B cell (primary cell): ENCODE results near the gene TFF1. TPM values are rescaled to one million over a fixed set of nuclear protein-coding genes. Genes with fewer than 3 reads are reported as not detected.

ENCODE experiments used
- ATAC-seq: fragments of 200-7000 bp; cut with Tn5 transposase; one replicate; pipeline ENCODE4 v1.10.0; 2021; ENCODE audit warnings: low read depth, mild to moderate bottlenecking, moderate number of reproducible peaks, moderate library complexity
- CTCF ChIA-PET: fragments of 350-600 bp; sonication (Branson Sonifier 250); formaldehyde crosslinking; loops from one replicate; lab custom pipeline; 2021; ENCODE audit warnings: antibody characterized with exemption, inconsistent platforms; lab: Charles Lee
- POLR2A ChIA-PET: fragments of 350-600 bp; sonication (Branson Sonifier 250); formaldehyde crosslinking; loops from one replicate; lab custom pipeline; 2021; ENCODE audit warnings: antibody characterized with exemption; lab: Charles Lee
- DNase-seq: peaks from one replicate; pipeline ENCODE4 v3.0.0; 2013
- H2AFZ ChIP-seq: 2 replicates; pipeline ENCODE4 v1.6.1; 2012; ENCODE audit warnings: mild to moderate bottlenecking, low read depth, low read length; ENCODE audit not compliant: insufficient read depth, poor library complexity, severe bottlenecking
- H3K27ac ChIP-seq, 2 donors: 1 replicate in 1 of 2; 2 replicates in 1 of 2; pipeline ENCODE4 v1.5.1; 2012 to 2013; ENCODE audit warnings: low read length in 2 of 2, mild to moderate bottlenecking in 2 of 2, moderate library complexity in 1 of 2
- H3K27me3 ChIP-seq, 4 experiments: fragments of 200-600 bp in 1 of 4; sonication (generic) in 1 of 4; replicated peaks in 1 of 4; 1 replicate in 2 of 4; 2 replicates in 2 of 4; pipeline versions ENCODE4 v1.6.1 to v1.7.0; 2013 to 2016; ENCODE audit warnings: low read length in 3 of 4, mild to moderate bottlenecking in 2 of 4, mixed read lengths in 1 of 4, moderate library complexity in 1 of 4; ENCODE audit not compliant: insufficient read depth in 4 of 4, control insufficient read depth in 3 of 4; ENCODE audit errors: control extremely low read depth in 1 of 4
- H3K36me3 ChIP-seq, 2 experiments: replicated peaks in 1 of 2; 1 replicate in 1 of 2; 2 replicates in 1 of 2; pipeline versions ENCODE4 v1.6.1 to v1.7.1; 2013; ENCODE audit warnings: low read length in 1 of 2; ENCODE audit not compliant: insufficient read depth in 2 of 2, control insufficient read depth in 1 of 2; ENCODE audit errors: control extremely low read depth in 1 of 2, extremely low read depth in 1 of 2
- H3K4me1 ChIP-seq, 2 donors: fragments of 200-600 bp in 1 of 2; sonication (generic) in 1 of 2; 1 replicate in 1 of 2; 2 replicates in 1 of 2; pipeline versions ENCODE4 v1.5.1 to v1.6.1; 2013 to 2017; ENCODE audit warnings: low read length in 2 of 2; ENCODE audit not compliant: control insufficient read depth in 2 of 2, insufficient read depth in 2 of 2
- H3K4me2 ChIP-seq: replicated peaks from 2 replicates; pipeline ENCODE3; 2012; ENCODE audit warnings: mild to moderate bottlenecking, low read depth, low read length; ENCODE audit not compliant: poor library complexity, severe bottlenecking
- H3K4me3 ChIP-seq, 5 experiments: fragments of 200-600 bp in 1 of 5; sonication (generic) in 1 of 5; 1 replicate in 3 of 5; 2 replicates in 2 of 5; pipeline versions ENCODE4 v1.5.1 to v1.7.0; 2011 to 2016; ENCODE audit warnings: low read length in 4 of 5, mild to moderate bottlenecking in 4 of 5, low read depth in 2 of 5, control low read depth in 1 of 5, moderate library complexity in 1 of 5; ENCODE audit not compliant: insufficient read depth in 1 of 5; ENCODE audit errors: control extremely low read depth in 1 of 5, extremely low read depth in 1 of 5
- H3K79me2 ChIP-seq: fragments of 200-600 bp; sonication (generic); one replicate; pipeline ENCODE4 v1.6.0; 2016; ENCODE audit warnings: low read length; ENCODE audit not compliant: control insufficient read depth, insufficient read depth
- H3K9ac ChIP-seq: fragments of 200-600 bp; sonication (generic); 2 replicates; pipeline ENCODE4 v1.6.1; 2017; ENCODE audit warnings: mild to moderate bottlenecking, low read length, moderate library complexity
- H3K9me3 ChIP-seq, 3 donors: one replicate each; pipeline versions ENCODE4 v1.6.1 to v1.7.1; 2013; ENCODE audit warnings: low read length in 2 of 3; ENCODE audit not compliant: control insufficient read depth in 2 of 3, insufficient read depth in 1 of 3; ENCODE audit errors: control extremely low read depth in 1 of 3
- H4K20me1 ChIP-seq: 2 replicates; pipeline ENCODE4 v1.6.0; 2012; ENCODE audit warnings: mild to moderate bottlenecking, low read length; ENCODE audit not compliant: insufficient read depth, control insufficient read depth, poor library complexity, severe bottlenecking
- H3K27ac Mint-ChIP-seq: one replicate; pipeline ENCODE4 v1.8.0; 2021; ENCODE audit warnings: mixed read lengths
- H3K27me3 Mint-ChIP-seq: one replicate; pipeline ENCODE4 v1.8.0; 2021; ENCODE audit warnings: mixed read lengths
- H3K4me1 Mint-ChIP-seq: one replicate; pipeline ENCODE4 v1.8.0; 2021; ENCODE audit warnings: mixed read lengths
- H3K4me3 Mint-ChIP-seq: one replicate; pipeline ENCODE4 v1.8.0; 2021; ENCODE audit warnings: mixed read lengths
- H3K9me3 Mint-ChIP-seq: one replicate; pipeline ENCODE4 v1.8.0; 2022; ENCODE audit warnings: mixed read lengths; ENCODE audit not compliant: insufficient read depth
- CTCF ChIP-seq: fragments of 200-600 bp; IDR thresholded peaks from one replicate; pipeline ENCODE4 v1.8.0; 2022; ENCODE audit warnings: antibody characterized with exemption, mild to moderate bottlenecking
- EZH2 ChIP-seq: IDR thresholded peaks from 2 replicates; pipeline ENCODE4 v1.6.1; 2012; ENCODE audit warnings: borderline replicate concordance, low read depth, mild to moderate bottlenecking, moderate library complexity, low read length; ENCODE audit not compliant: insufficient read depth, poor library complexity, severe bottlenecking
- WGBS: methylation state at CpG from one replicate; pipeline ENCODE4 v1.1.5; 2013; ENCODE audit warnings: missing lambda C conversion rate; ENCODE audit not compliant: insufficient coverage; 5-methylcytosine and 5-hydroxymethylcytosine counted together
- intact Hi-C: fragments of 100-400 bp; cut with micrococcal nuclease; formaldehyde crosslinking; loops from one replicate; pipeline ENCODE4 v1.10.0; 2022
- polyA plus RNA-seq: library from polyadenylated mRNA; depleted of rRNA; stranded (reverse); fragments of >200 nt; gene quantifications from 2 replicates; pipeline ENCODE4 v1.2.3, GENCODE V29; 2012
- total RNA-seq, 2 donors: library from RNA; stranded (reverse); fragments of 120-200 nt in 1 of 2; gene quantifications; 1 replicate in 1 of 2; 2 replicates in 1 of 2; pipeline versions ENCODE4 v1.2.3 to v1.2.4, GENCODE V29; 2013 to 2022

Gene TFF1
- total and polyA plus RNA-seq, 2 donors (not counting 1 experiment from before 2014, with no cell fraction given) = not detected

GRCh38 chr21:42350318-42350910 is 15.9 kb downstream of the TFF1 start:
- peaks cover 21% of the 10 kb centered on the region for H3K27me3 Mint-ChIP-seq
- Histone ChIP-seq H3K9me3 (peaks cover 3 to 8% (median 8%) of the 10 kb centered on the region in 3 donors), H3K36me3 (no peaks in the 10 kb centered on the region), H3K4me1 (no peaks in the 10 kb centered on the region), H4K20me1 (no peaks in the 10 kb centered on the region), H3K4me3 (no peak overlapping the region), H3K79me2 (no peaks in the 10 kb centered on the region), H3K9ac (no peak overlapping the region), H2AFZ (no peak overlapping the region), H3K27ac (no peak overlapping the region), H3K4me2 (no peak overlapping the region), H3K27me3 (peaks cover 0 to 11% (median 1%) of the 10 kb centered on the region in 4 experiments)
- H3K4me3 Mint-ChIP-seq = no peak overlapping the region
- intact Hi-C loops = no loop called here
- TF ChIP-seq CTCF (no peak), EZH2 (no peak)
- no peaks in the 10 kb centered on the region for H3K4me1 Mint-ChIP-seq
- DNase-seq (no peak), ATAC-seq (no peak)
- H3K27ac Mint-ChIP-seq = no peak overlapping the region
- CTCF ChIA-PET = no interaction called here
- H3K9me3 Mint-ChIP-seq = peaks cover 6% of the 10 kb centered on the region
- WGBS = 89% methylated on average over 11 of the region's 11 CpGs
- POLR2A ChIA-PET = no interaction called here

DNA sequence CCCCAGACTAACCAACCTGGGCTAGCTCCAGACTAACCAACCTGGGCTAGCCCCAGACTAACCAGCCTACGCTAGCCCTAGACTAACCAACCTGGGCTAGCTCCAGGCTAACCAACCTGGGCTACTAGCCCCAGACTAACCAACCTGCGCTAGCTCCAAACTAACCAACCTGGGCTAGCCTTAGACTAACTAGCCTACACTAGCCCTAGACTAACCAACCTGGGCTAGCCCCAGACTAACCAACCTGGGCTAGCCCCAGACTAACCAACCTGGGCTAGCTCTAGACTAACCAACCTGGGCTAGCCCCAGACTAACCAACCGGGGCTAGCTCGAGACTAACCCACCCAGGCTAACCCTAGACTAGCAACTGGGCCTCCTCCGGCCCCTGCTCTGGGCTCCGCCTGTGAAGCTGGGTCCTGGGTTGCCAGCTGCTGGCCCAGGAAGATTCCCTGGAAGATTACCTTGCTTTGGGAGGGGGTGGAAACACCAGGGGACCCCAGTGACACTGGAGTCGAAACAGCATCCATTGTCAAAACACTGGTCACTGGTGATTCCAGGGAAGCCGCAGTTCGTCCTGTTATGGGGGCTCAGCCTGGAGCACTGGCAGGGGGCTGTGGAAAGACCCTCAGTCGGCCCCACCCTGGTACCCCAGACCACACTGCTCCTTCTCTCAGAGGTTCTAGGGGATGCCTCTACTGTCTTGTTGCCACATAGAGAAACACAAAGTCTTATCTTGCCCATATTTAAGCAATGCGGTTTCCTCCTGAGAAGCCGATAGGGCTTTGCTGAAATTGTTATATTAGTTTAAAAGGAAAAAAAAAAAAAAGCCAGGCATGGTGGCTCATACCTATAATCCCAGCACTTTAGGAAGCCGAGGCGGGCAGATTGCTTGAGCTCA is 16.7 kb downstream of the TFF1 start:
- Histone ChIP-seq H2AFZ (no peak overlapping the region), H3K4me3 (no peak overlapping the region), H3K36me3 (no peaks in the 10 kb centered on the region), H3K9me3 (peaks cover 2 to 6% (median 4%) of the 10 kb centered on the region in 3 donors), H3K27me3 (peaks cover 0 to 11% (median 1%) of the 10 kb centered on the region in 4 experiments), H4K20me1 (no peaks in the 10 kb centered on the region), H3K4me2 (no peak overlapping the region), H3K27ac (no peak overlapping the region), H3K9ac (no peak overlapping the region), H3K79me2 (no peaks in the 10 kb centered on the region), H3K4me1 (no peaks in the 10 kb centered on the region)
- ChIA-PET POLR2A (no interaction called here), CTCF (interaction anchor here (1.2 kb wide), 1 partner anchor 12 kb away, joined by 4 read pairs; no protein-coding TSS in a partner anchor)
- DNase-seq (no peak), ATAC-seq (no peak)
- Mint-ChIP-seq H3K27ac (no peak overlapping the region), H3K4me3 (no peak overlapping the region), H3K4me1 (no peaks in the 10 kb centered on the region), H3K9me3 (peaks cover 4% of the 10 kb centered on the region), H3K27me3 (peaks cover 17% of the 10 kb centered on the region)
- TF ChIP-seq EZH2 = no peak
- TF ChIP-seq CTCF = no peak
- intact Hi-C loops = no loop called here
- WGBS = 91% methylated on average over 12 of the region's 14 CpGs
